ENCODE data around the gene ECHDC3. TPM values are rescaled to one million over a fixed set of nuclear protein-coding genes. Genes with fewer than 3 reads are reported as not detected.
"Not testable (repeated sequence)": the region's sequence is repeated elsewhere in the genome, so short reads cannot be mapped to it uniquely, and the experiment has no call there.

Gene ECHDC3
- total RNA-seq: 1 to 10 TPM in 1 of 2 donors, under 1 TPM in 1; 0.41 to 1.8 TPM

GRCh38 chr10:11742009-11742778, at the start of gene ECHDC3:
Gene ECHDC3 (plus strand): TSS chr10:11742382. CDS start chr10:11742577, 195 bp downstream.
- DNase-seq (ENCODE audit: low spot score in 2 of 2): peak in 1 of 2 donors; percentile 67
- Mint-ChIP-seq H3K36me3 (peaks cover 5 to 21% of the 10 kb centered on the region in 2 donors), H3K9me3 (peaks cover 0 to 14% of the 10 kb centered on the region in 2 donors), H3K27ac (no peak within 1 kb of the TSS)
- peak; percentile 85 to 93 for ATAC-seq

GRCh38 chr10:11693376-11693775, 48.8 kb upstream of the ECHDC3 start:
- DNase-seq (ENCODE audit: low spot score in 2 of 2): no peak
- Mint-ChIP-seq H3K9me3 (peaks cover 0 to 3% of the 10 kb centered on the region in 2 donors), H3K27ac (no peak overlapping the region), H3K36me3 (no peaks in the 10 kb centered on the region)
- ATAC-seq: no peak

GRCh38 chr10:11695779-11696178, 46.4 kb upstream of the ECHDC3 start:
- no peak for DNase-seq (ENCODE audit: low spot score in 2 of 2)
- ATAC-seq: no peak
- H3K27ac Mint-ChIP-seq: no peak overlapping the region
- peaks cover 0 to 3% of the 10 kb centered on the region in 2 donors for H3K9me3 Mint-ChIP-seq
- no peaks in the 10 kb centered on the region for H3K36me3 Mint-ChIP-seq

- peak in 1 of 2 donors; percentile 78 for ATAC-seq
- DNase-seq (ENCODE audit: low spot score in 2 of 2): no peak
- Mint-ChIP-seq H3K27ac (no peak overlapping the region), H3K36me3 (no peaks in the 10 kb centered on the region), H3K9me3 (peaks cover 0 to 3% of the 10 kb centered on the region in 2 donors)
These were observed 44.3 kb upstream of the ECHDC3 start for GRCh38 chr10:11697718-11698527.

GRCh38 chr10:11698691-11699549, 43.3 kb upstream of the ECHDC3 start:
- Mint-ChIP-seq H3K27ac (no peak overlapping the region), H3K36me3 (no peaks in the 10 kb centered on the region), H3K9me3 (peaks cover 0 to 3% of the 10 kb centered on the region in 2 donors)
- DNase-seq (ENCODE audit: low spot score in 2 of 2) (no peak), ATAC-seq (no peak)

GRCh38 chr10:11699550-11700097, 42.6 kb upstream of the ECHDC3 start:
- H3K27ac Mint-ChIP-seq: no peak overlapping the region
- ATAC-seq (no peak), DNase-seq (ENCODE audit: low spot score in 2 of 2) (no peak)
- H3K9me3 Mint-ChIP-seq: peaks cover 0 to 3% of the 10 kb centered on the region in 2 donors
- H3K36me3 Mint-ChIP-seq: no peaks in the 10 kb centered on the region

- peaks cover 0 to 3% of the 10 kb centered on the region in 2 donors for H3K9me3 Mint-ChIP-seq
- DNase-seq (ENCODE audit: low spot score in 2 of 2): no peak
- no peak overlapping the region for H3K27ac Mint-ChIP-seq
- no peak for ATAC-seq
- H3K36me3 Mint-ChIP-seq: no peaks in the 10 kb centered on the region
These were observed 41.6 kb upstream of the ECHDC3 start for GRCh38 chr10:11700539-11700938.

GRCh38 chr10:11701451-11702095, 40.6 kb upstream of the ECHDC3 start:
- H3K9me3 Mint-ChIP-seq: peaks cover 0 to 3% of the 10 kb centered on the region in 2 donors
- no peak for DNase-seq (ENCODE audit: low spot score in 2 of 2)
- no peak for ATAC-seq
- no peak overlapping the region for H3K27ac Mint-ChIP-seq
- no peaks in the 10 kb centered on the region for H3K36me3 Mint-ChIP-seq

- Mint-ChIP-seq H3K27ac (no peak overlapping the region), H3K9me3 (no peaks in the 10 kb centered on the region), H3K36me3 (no peaks in the 10 kb centered on the region)
- ATAC-seq: no peak
- no peak for DNase-seq (ENCODE audit: low spot score in 2 of 2)
These were observed 39.9 kb upstream of the ECHDC3 start for GRCh38 chr10:11702264-11702663.

- H3K36me3 Mint-ChIP-seq: peaks cover 0 to 5% of the 10 kb centered on the region in 2 donors
- DNase-seq (ENCODE audit: low spot score in 2 of 2): no peak
- no peak overlapping the region for H3K27ac Mint-ChIP-seq
- ATAC-seq: no peak
- H3K9me3 Mint-ChIP-seq: no peaks in the 10 kb centered on the region
These were observed 38.1 kb upstream of the ECHDC3 start for GRCh38 chr10:11704092-11704491.

- Mint-ChIP-seq H3K36me3 (peaks cover 0 to 5% of the 10 kb centered on the region in 2 donors), H3K27ac (no peak overlapping the region), H3K9me3 (no peaks in the 10 kb centered on the region)
- DNase-seq (ENCODE audit: low spot score in 2 of 2) (no peak), ATAC-seq (no peak)
These were observed 36.5 kb upstream of the ECHDC3 start for GRCh38 chr10:11705722-11706121.

- DNase-seq (ENCODE audit: low spot score in 2 of 2) (no peak), ATAC-seq (no peak)
- Mint-ChIP-seq H3K36me3 (peaks cover 0 to 5% of the 10 kb centered on the region in 2 donors), H3K27ac (no peak overlapping the region), H3K9me3 (no peaks in the 10 kb centered on the region)
These were observed 35.2 kb upstream of the ECHDC3 start for GRCh38 chr10:11706895-11707567.

- no peak overlapping the region for H3K27ac Mint-ChIP-seq
- no peaks in the 10 kb centered on the region for H3K9me3 Mint-ChIP-seq
- DNase-seq (ENCODE audit: low spot score in 2 of 2): no peak
- ATAC-seq: no peak
- H3K36me3 Mint-ChIP-seq: peaks cover 0 to 5% of the 10 kb centered on the region in 2 donors
These were observed 34.4 kb upstream of the ECHDC3 start for GRCh38 chr10:11707624-11708350.

- DNase-seq (ENCODE audit: low spot score in 2 of 2); H3K36me3 Mint-ChIP-seq; H3K27ac Mint-ChIP-seq; H3K9me3 Mint-ChIP-seq; ATAC-seq: not testable (repeated sequence)
These were observed 33.4 kb upstream of the ECHDC3 start for GRCh38 chr10:11708801-11709200.

- no peak for DNase-seq (ENCODE audit: low spot score in 2 of 2)
- ATAC-seq: no peak
- no peak overlapping the region for H3K27ac Mint-ChIP-seq
- H3K9me3 Mint-ChIP-seq: peaks cover 0 to 6% of the 10 kb centered on the region in 2 donors
- peaks cover 8 to 11% of the 10 kb centered on the region in 2 donors for H3K36me3 Mint-ChIP-seq
These were observed 29.4 kb upstream of the ECHDC3 start for GRCh38 chr10:11712744-11713143.
